D721Med (cell line): ENCODE data around the gene KRT4.

Source experiments
- DNase-seq: peaks from one replicate; pipeline ENCODE4 v3.0.0; 2011; ENCODE audit warnings: low spot score; ENCODE audit not compliant: insufficient read length
- FAIRE-seq: peaks from 2 replicates; lab custom pipeline; 2011; peaks lifted over from hg19 to GRCh38; lab: Jason Lieb, UNC
- CTCF ChIP-seq: IDR thresholded peaks from 2 replicates; pipeline ENCODE4 v1.5.1; 2012; ENCODE audit warnings: mild to moderate bottlenecking, control low read depth; ENCODE audit not compliant: insufficient read depth; ENCODE audit errors: missing control alignments

The KRT4 gene

DNA sequence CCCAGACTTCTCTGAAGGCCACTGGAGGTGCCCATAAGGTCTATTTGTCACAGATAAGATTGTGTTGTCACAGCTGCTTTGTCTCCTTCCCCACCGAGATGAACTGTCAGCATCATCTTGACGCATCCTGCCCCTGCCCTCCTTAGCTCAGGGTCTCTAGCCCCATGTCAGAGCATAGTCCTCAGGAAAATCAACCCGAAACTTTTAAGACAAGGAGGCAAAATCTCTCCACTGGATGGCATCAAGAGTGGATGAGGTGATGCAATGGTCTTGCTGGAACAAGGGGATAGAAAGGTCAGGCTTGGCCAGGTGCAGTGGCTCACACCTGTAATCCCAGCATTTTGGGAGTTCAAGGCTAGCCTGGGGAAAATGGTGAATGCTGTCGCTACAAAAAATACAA is 12.0 kb upstream of the KRT4 start:
- no peak for FAIRE-seq

GRCh38 chr12:52824741-52825410 is 11.0 kb upstream of the KRT4 start:
- FAIRE-seq (no peak), DNase-seq (no peak)
- TF ChIP-seq CTCF, result no peak

More for the DNA sequence above, 12.0 kb upstream of the KRT4 start:
- DNase-seq, result no peak
- TF ChIP-seq CTCF, result no peak

- DNase-seq (no peak), FAIRE-seq (no peak)
- no peak for TF ChIP-seq CTCF
Measured at GRCh38 chr12:52823761-52824450, 10.0 kb upstream of the KRT4 start.

GRCh38 chr12:52822771-52823510 is 9.0 kb upstream of the KRT4 start:
- no peak for TF ChIP-seq CTCF
- FAIRE-seq (no peak), DNase-seq (no peak)

DNA sequence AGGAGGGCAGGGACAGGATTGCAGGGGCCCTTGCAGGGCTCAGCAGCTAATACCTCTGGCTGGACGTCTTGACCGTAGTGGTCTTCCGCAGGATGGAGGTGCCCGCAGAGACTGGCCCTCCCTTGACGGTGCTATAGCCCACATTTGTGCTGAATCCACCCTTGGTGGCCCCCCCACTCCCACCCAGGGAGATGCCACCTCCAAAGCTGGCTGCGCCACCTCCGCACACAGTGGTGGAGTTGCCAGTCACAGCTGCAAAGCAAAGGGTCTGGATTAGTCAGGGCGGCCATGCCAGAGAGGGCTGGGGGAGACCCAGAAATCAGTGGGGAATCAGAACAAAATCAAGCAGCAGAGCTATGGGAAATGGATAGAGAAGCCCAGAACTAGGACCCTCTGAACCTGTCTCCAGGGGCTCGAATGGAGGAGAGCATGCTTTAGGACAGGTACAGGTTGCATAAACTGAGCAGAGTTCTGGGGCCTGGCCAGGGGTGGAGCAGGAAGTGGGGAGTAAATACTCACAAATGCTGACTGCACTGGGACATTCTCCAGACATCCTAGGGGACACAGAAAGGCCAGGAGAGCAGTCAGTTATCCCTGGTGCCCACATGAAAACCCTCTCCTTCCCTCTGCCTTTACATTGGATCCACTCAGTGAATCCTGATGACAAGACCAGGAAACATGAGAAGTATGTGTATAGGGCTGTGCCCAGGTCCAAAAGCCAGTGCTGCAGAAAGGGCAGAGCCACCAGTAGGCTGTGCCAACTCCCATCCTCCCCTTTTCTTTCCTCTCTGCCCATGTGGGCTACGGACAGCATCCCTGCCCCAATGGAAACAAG is 8.1 kb upstream of the KRT4 start:
- TF ChIP-seq CTCF, result no peak
- DNase-seq (no peak), FAIRE-seq (no peak)

- FAIRE-seq (no peak), DNase-seq (no peak)
- no peak for TF ChIP-seq CTCF
Measured at GRCh38 chr12:52821071-52821730, 7.3 kb upstream of the KRT4 start.
